ENCODE measurements around the gene SYCE3.

The SYCE3 gene

GRCh38 chr22:50560034-50560433 lies 2.7 kb downstream of the SYCE3 start:
- Histone ChIP-seq H3K79me2 (ENCODE audit: insufficient read depth, low read length) (no peaks in the 10 kb centered on the region), H3K9me2 (replicated peaks; ENCODE audit: insufficient read depth, low read length) (no peaks in the 10 kb centered on the region), H3K27ac (ENCODE audit: low read depth, low read length) (no peak overlapping the region), H3K4me2 (ENCODE audit: low read depth, low read length, poor library complexity, severe bottlenecking) (no peak overlapping the region), H3K9me3 (ENCODE audit: insufficient read depth, low read length) (no peaks in the 10 kb centered on the region), H2AFZ (ENCODE audit: low read depth, low read length, severe bottlenecking) (no peak overlapping the region), H3K4me3 (ENCODE audit: insufficient read depth, low read length, poor library complexity, severe bottlenecking) (no peak overlapping the region), H3F3A (ENCODE audit: insufficient read depth) (no peaks in the 10 kb centered on the region), H3K36me3 (ENCODE audit: low read length) (no peaks in the 10 kb centered on the region), H4K20me1 (ENCODE audit: low read depth, low read length) (no peaks in the 10 kb centered on the region), H3K27me3 (ENCODE audit: low read length) (no peaks in the 10 kb centered on the region), H3K9ac (ENCODE audit: low read length) (no peak overlapping the region)
- TF ChIP-seq EZH2phosphoT487 (conservative IDR thresholded peaks at IDR 0.05; ENCODE audit: low read length) (no peak), CTCF (IDR thresholded peaks at IDR 0.05; ENCODE audit: insufficient read depth, low read length, poor library complexity, severe bottlenecking) (no peak)

- Histone ChIP-seq H3K4me3 (ENCODE audit: insufficient read depth, low read length, poor library complexity, severe bottlenecking) (no peak overlapping the region), H3K79me2 (ENCODE audit: insufficient read depth, low read length) (no peaks in the 10 kb centered on the region), H3F3A (ENCODE audit: insufficient read depth) (no peaks in the 10 kb centered on the region), H4K20me1 (ENCODE audit: low read depth, low read length) (no peaks in the 10 kb centered on the region), H3K4me2 (ENCODE audit: low read depth, low read length, poor library complexity, severe bottlenecking) (no peak overlapping the region), H3K27me3 (ENCODE audit: low read length) (no peaks in the 10 kb centered on the region), H3K36me3 (ENCODE audit: low read length) (no peaks in the 10 kb centered on the region), H3K9me2 (replicated peaks; ENCODE audit: insufficient read depth, low read length) (no peaks in the 10 kb centered on the region), H3K9ac (ENCODE audit: low read length) (no peak overlapping the region), H2AFZ (ENCODE audit: low read depth, low read length, severe bottlenecking) (no peak overlapping the region), H3K27ac (ENCODE audit: low read depth, low read length) (no peak overlapping the region), H3K9me3 (ENCODE audit: insufficient read depth, low read length) (no peaks in the 10 kb centered on the region)
- TF ChIP-seq CTCF (IDR thresholded peaks at IDR 0.05; ENCODE audit: insufficient read depth, low read length, poor library complexity, severe bottlenecking) (no peak), EZH2phosphoT487 (conservative IDR thresholded peaks at IDR 0.05; ENCODE audit: low read length) (no peak)
Observed at GRCh38 chr22:50556703-50557102, 6.0 kb downstream of the SYCE3 start.

GRCh38 chr22:50553310-50553709 lies 9.4 kb downstream of the SYCE3 start:
- Histone ChIP-seq H4K20me1 (ENCODE audit: low read depth, low read length) (no peaks in the 10 kb centered on the region), H3K9me2 (replicated peaks; ENCODE audit: insufficient read depth, low read length) (no peaks in the 10 kb centered on the region), H3K4me3 (ENCODE audit: insufficient read depth, low read length, poor library complexity, severe bottlenecking) (no peak overlapping the region), H3K79me2 (ENCODE audit: insufficient read depth, low read length) (no peaks in the 10 kb centered on the region), H3K36me3 (ENCODE audit: low read length) (no peaks in the 10 kb centered on the region), H3K9me3 (ENCODE audit: insufficient read depth, low read length) (no peaks in the 10 kb centered on the region), H2AFZ (ENCODE audit: low read depth, low read length, severe bottlenecking) (no peak overlapping the region), H3K27ac (ENCODE audit: low read depth, low read length) (no peak overlapping the region), H3K4me2 (ENCODE audit: low read depth, low read length, poor library complexity, severe bottlenecking) (no peak overlapping the region), H3F3A (ENCODE audit: insufficient read depth) (no peaks in the 10 kb centered on the region), H3K27me3 (ENCODE audit: low read length) (no peaks in the 10 kb centered on the region), H3K9ac (ENCODE audit: low read length) (no peak overlapping the region)
- TF ChIP-seq EZH2phosphoT487 (conservative IDR thresholded peaks at IDR 0.05; ENCODE audit: low read length) (no peak), CTCF (IDR thresholded peaks at IDR 0.05; ENCODE audit: insufficient read depth, low read length, poor library complexity, severe bottlenecking) (no peak)
